ENCODE measurements around the gene HARBI1. TPM values are rescaled to one million over a fixed set of nuclear protein-coding genes. Genes with fewer than 3 reads are reported as not detected.

Gene HARBI1
- total and polyA plus RNA-seq, 2 of the 8 experiments (the other 6 are each of a cell fraction or from before 2014, with no cell fraction given), result 3.8 to 5.1 TPM

- TF ChIP-seq TAF7 (optimal IDR thresholded peaks at IDR 0.05; ENCODE audit: borderline replicate concordance, low read depth, low read length) (no peak), CTBP2 (IDR thresholded peaks at IDR 0.05; ENCODE audit: borderline replicate concordance, insufficient read depth, insufficient read length, low read length) (no peak), SIRT6 (IDR thresholded peaks at IDR 0.05; ENCODE audit: low read length) (no peak), POU5F1 (IDR thresholded peaks at IDR 0.05; ENCODE audit: low read depth, low read length) (no peak)
Measured at GRCh38 chr11:46582588-46582987, 34.4 kb downstream of the HARBI1 start (continued).

Measured in H1 (cell line).